ENCODE data around the gene DOHH.
A peak's percentile ranks its signal among the peaks of the same experiment; 100 is the strongest.

Gene DOHH

GRCh38 chr19:3476830-3477229 lies 23.6 kb downstream of the DOHH start:
- no peak overlapping the region for H3K27ac Mint-ChIP-seq
- no peak overlapping the region for H3K4me3 Mint-ChIP-seq
- ATAC-seq (ENCODE audit: low read depth) (no peak), DNase-seq (ENCODE audit: low spot score in 2 of 2) (no peak)
- H3K27me3 Mint-ChIP-seq, result peaks cover 18% of the 10 kb centered on the region
- peaks cover 3% of the 10 kb centered on the region for H3K36me3 Mint-ChIP-seq
- peaks cover 2% of the 10 kb centered on the region for H3K9me3 Mint-ChIP-seq
- peaks cover 19% of the 10 kb centered on the region for H3K4me1 Mint-ChIP-seq

DNA sequence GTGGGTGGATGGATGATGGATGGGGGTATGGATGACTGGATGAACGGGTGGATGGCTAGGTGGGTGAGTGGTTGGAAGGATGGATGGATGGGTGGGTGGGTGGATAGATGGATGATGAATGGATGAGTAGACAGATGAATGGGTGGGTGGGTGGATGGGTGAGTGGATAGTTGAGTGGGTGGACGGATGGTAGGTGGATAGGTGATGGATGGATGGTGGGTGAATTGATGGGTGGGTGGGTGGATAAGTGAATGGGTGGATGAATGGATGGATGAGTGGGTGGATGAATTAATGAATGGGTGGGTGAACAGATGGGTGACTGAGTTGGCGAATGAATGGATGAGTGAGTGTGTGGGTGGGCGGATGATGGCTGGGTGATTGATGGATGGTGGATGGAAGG lies 25.0 kb downstream of the DOHH start:
- Mint-ChIP-seq H3K27ac (no peak overlapping the region), H3K4me1 (peaks cover 19% of the 10 kb centered on the region), H3K9me3 (peaks cover 2% of the 10 kb centered on the region), H3K27me3 (peaks cover 21% of the 10 kb centered on the region), H3K4me3 (no peak overlapping the region), H3K36me3 (peaks cover 3% of the 10 kb centered on the region)
- DNase-seq (ENCODE audit: low spot score in 2 of 2) (no peak), ATAC-seq (ENCODE audit: low read depth) (no peak)

DNA sequence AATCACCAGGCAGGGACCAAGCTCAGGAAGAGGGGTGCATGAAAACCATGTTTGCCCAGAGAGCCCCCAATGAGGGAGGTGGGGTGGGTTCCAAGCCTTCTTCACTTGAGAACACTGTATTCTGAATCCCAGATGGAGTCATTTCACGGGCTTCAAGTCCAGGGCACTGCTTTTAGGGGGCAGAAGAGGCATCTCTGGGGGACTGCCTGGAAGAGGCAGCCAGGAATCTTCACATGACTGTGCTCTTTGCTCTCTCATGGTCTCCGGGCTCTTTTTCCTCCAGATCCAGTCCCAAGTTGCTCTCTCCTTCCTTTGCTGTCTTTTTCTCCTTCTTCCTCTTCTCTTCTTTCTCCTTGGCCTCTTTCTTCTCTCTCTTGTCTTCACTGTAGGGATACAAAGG lies 25.9 kb downstream of the DOHH start:
- no peak overlapping the region for H3K27ac Mint-ChIP-seq
- peaks cover 17% of the 10 kb centered on the region for H3K27me3 Mint-ChIP-seq
- peaks cover 2% of the 10 kb centered on the region for H3K9me3 Mint-ChIP-seq
- DNase-seq (ENCODE audit: low spot score in 2 of 2) (no peak), ATAC-seq (ENCODE audit: low read depth) (no peak)
- peaks cover 3% of the 10 kb centered on the region for H3K36me3 Mint-ChIP-seq
- no peak overlapping the region for H3K4me3 Mint-ChIP-seq
- H3K4me1 Mint-ChIP-seq, result peaks cover 16% of the 10 kb centered on the region

DNA sequence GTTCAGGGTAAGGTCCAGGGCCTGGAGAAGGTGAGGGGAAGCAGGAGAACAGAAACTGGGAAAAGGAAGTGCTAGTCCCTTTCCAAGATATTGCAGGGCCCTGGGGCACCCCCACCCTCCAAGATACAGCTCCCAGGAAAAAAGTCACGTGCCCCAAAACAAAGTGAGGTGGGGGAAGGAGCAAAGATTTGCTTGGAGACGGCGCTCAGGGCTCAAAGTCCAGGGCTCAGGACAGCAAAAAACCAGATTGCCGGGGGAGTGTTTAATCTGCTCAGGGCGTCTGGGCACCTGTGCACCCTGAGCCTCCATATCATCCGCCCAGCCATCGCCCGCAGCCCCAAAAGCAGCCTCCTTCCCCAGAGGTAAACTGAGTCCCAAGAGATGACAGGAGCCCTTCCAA lies 26.5 kb downstream of the DOHH start:
- Mint-ChIP-seq H3K27ac (no peak overlapping the region), H3K4me3 (no peak overlapping the region), H3K9me3 (no peaks in the 10 kb centered on the region), H3K27me3 (peaks cover 14% of the 10 kb centered on the region), H3K36me3 (no peaks in the 10 kb centered on the region), H3K4me1 (peaks cover 10% of the 10 kb centered on the region)
- no peak for ATAC-seq (ENCODE audit: low read depth)
- no peak for DNase-seq (ENCODE audit: low spot score in 2 of 2)

DNA sequence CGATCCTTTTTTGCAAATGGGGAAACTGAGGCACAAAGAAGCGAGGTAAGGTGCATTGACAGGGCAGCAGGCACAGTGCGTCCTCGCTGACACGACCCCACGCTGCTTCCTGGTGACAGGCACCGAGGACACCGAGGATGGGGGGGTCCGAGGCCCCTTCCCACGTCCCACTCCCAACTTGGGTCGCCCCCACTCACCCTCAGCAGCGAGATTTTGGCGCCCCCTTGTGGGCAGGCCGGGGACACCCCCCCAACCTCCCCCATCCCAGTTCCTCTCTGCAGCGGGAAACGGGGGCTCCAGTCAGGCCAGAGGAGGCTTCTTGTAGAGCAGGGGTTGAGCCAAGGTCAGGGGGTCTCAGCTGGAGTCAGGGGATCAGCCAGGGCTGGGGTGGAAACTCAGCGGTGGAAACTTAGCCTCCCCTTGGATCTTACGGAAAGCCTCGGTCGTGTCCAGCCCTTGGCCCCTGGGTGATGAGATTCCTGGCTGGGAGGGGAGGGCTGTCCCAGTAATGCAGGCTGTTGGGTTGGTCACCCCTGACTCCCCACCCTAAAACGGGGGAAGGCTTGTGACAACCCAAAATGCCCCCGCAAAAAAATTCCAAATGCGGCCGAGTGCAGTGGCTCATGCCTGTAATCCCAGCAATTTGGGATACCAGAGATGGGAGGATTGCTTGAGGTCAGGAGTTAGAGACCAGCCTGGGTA lies 28.4 kb downstream of the DOHH start:
- H3K27me3 Mint-ChIP-seq, result peaks cover 6% of the 10 kb centered on the region
- H3K27ac Mint-ChIP-seq, result no peak overlapping the region
- peaks cover 4% of the 10 kb centered on the region for H3K9me3 Mint-ChIP-seq
- DNase-seq (ENCODE audit: low spot score in 2 of 2) (peak; percentile 22 to 46), ATAC-seq (ENCODE audit: low read depth) (peak; percentile 41)
- peaks cover 4% of the 10 kb centered on the region for H3K36me3 Mint-ChIP-seq
- H3K4me3 Mint-ChIP-seq, result no peak overlapping the region
- H3K4me1 Mint-ChIP-seq, result no peaks in the 10 kb centered on the region

- H3K9me3 Mint-ChIP-seq, result peaks cover 4% of the 10 kb centered on the region
- peaks cover 4% of the 10 kb centered on the region for H3K36me3 Mint-ChIP-seq
- no peak overlapping the region for H3K27ac Mint-ChIP-seq
- H3K4me1 Mint-ChIP-seq, result no peaks in the 10 kb centered on the region
- ATAC-seq (ENCODE audit: low read depth), result no peak
- peaks cover 6% of the 10 kb centered on the region for H3K27me3 Mint-ChIP-seq
- no peak for DNase-seq (ENCODE audit: low spot score in 2 of 2)
- no peak overlapping the region for H3K4me3 Mint-ChIP-seq
Measured at GRCh38 chr19:3470500-3471128, 29.9 kb downstream of the DOHH start.

DNA sequence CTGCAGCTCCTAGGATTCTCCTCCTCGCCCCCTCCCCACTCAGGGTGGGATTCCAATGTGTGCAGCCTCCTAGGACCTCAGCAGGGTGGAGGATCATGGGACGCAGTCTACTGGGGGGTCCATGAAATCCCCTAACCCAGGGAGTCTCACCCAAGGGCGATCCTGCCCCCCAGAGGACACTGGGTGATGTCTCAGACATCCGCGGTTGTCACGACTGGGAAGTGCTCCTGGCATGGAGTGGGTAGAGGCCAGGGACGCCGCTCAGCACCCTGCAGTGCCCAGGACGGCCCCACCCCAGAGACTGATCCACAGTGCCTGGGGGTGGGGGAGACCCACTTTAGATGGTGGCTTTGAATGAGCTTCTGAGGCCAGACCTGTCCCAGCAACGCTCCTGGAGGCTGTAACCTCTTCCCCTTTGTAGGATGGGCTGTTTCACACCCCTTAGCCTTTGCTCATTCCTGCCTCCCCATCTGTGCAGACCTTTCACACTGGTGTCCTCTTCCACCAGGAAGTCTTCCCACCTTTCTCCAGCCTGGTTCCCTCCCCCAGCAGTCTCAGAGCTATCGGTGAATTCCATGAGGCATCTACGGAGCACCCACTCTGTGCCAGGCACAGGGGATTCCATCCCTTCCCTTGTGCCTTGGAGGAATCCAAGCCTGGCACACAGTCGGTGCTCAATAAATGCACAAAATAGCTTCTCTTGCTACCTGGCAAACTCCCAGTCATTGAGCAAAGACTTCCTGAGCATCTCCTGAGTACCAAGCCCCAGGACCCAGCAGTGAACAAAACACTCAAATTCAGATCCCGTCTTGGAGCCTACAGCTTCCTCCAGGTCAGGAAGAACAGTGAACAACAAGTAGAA lies 30.6 kb downstream of the DOHH start:
- H3K4me1 Mint-ChIP-seq, result no peaks in the 10 kb centered on the region
- no peak overlapping the region for H3K4me3 Mint-ChIP-seq
- H3K27ac Mint-ChIP-seq, result no peak overlapping the region
- ATAC-seq (ENCODE audit: low read depth) (no peak), DNase-seq (ENCODE audit: low spot score in 2 of 2) (no peak)
- H3K27me3 Mint-ChIP-seq, result peaks cover 6% of the 10 kb centered on the region
- H3K36me3 Mint-ChIP-seq, result peaks cover 5% of the 10 kb centered on the region
- H3K9me3 Mint-ChIP-seq, result peaks cover 4% of the 10 kb centered on the region

GRCh38 chr19:3468211-3468610 lies 32.3 kb downstream of the DOHH start:
- DNase-seq (ENCODE audit: low spot score in 2 of 2) (no peak), ATAC-seq (ENCODE audit: low read depth) (no peak)
- peaks cover 4% of the 10 kb centered on the region for H3K27me3 Mint-ChIP-seq
- peaks cover 5% of the 10 kb centered on the region for H3K36me3 Mint-ChIP-seq
- peaks cover 4% of the 10 kb centered on the region for H3K9me3 Mint-ChIP-seq
- H3K4me3 Mint-ChIP-seq, result no peak overlapping the region
- no peaks in the 10 kb centered on the region for H3K4me1 Mint-ChIP-seq
- no peak overlapping the region for H3K27ac Mint-ChIP-seq

- H3K27ac Mint-ChIP-seq, result no peak overlapping the region
Measured at GRCh38 chr19:3467437-3468198, 32.9 kb downstream of the DOHH start.

GRCh38 chr19:3466635-3467034 lies 33.8 kb downstream of the DOHH start:
- peaks cover 4% of the 10 kb centered on the region for H3K9me3 Mint-ChIP-seq
- peaks cover 4% of the 10 kb centered on the region for H3K27me3 Mint-ChIP-seq
- ATAC-seq (ENCODE audit: low read depth) (no peak), DNase-seq (ENCODE audit: low spot score in 2 of 2) (no peak)
- H3K27ac Mint-ChIP-seq, result no peak overlapping the region
- no peak overlapping the region for H3K4me3 Mint-ChIP-seq
- peaks cover 8% of the 10 kb centered on the region for H3K36me3 Mint-ChIP-seq
- no peaks in the 10 kb centered on the region for H3K4me1 Mint-ChIP-seq

More at GRCh38 chr19:3467437-3468198, 32.9 kb downstream of the DOHH start:
- Mint-ChIP-seq H3K36me3 (peaks cover 8% of the 10 kb centered on the region), H3K27me3 (peaks cover 4% of the 10 kb centered on the region), H3K4me3 (no peak overlapping the region), H3K4me1 (no peaks in the 10 kb centered on the region), H3K9me3 (peaks cover 4% of the 10 kb centered on the region)
- ATAC-seq (ENCODE audit: low read depth), result no peak
- DNase-seq (ENCODE audit: low spot score in 2 of 2), result no peak

DNA sequence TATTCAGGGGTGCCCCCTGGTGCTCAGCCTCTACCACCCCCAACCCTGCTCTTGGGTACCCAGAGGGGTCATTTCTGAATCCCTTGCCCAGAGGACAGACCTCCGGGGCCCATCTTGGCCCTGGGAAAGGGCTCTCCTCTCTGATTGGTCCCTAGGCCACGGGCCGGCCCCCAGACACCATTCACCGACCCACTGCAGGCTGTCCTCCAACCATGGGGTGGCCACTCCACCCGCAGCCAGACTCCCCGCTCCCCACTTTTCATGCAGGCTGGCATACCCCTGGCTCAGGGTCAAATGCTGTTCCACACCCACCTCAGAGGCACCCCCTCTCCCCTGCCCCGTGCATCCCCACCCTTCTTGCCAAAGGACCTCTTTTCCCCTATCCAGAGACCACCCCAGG lies 34.9 kb downstream of the DOHH start:
- Mint-ChIP-seq H3K27ac (no peak overlapping the region), H3K4me1 (no peaks in the 10 kb centered on the region), H3K9me3 (peaks cover 4% of the 10 kb centered on the region), H3K27me3 (peaks cover 2% of the 10 kb centered on the region), H3K36me3 (peaks cover 8% of the 10 kb centered on the region), H3K4me3 (no peak overlapping the region)
- DNase-seq (ENCODE audit: low spot score in 2 of 2) (no peak), ATAC-seq (ENCODE audit: low read depth) (no peak)

DNA sequence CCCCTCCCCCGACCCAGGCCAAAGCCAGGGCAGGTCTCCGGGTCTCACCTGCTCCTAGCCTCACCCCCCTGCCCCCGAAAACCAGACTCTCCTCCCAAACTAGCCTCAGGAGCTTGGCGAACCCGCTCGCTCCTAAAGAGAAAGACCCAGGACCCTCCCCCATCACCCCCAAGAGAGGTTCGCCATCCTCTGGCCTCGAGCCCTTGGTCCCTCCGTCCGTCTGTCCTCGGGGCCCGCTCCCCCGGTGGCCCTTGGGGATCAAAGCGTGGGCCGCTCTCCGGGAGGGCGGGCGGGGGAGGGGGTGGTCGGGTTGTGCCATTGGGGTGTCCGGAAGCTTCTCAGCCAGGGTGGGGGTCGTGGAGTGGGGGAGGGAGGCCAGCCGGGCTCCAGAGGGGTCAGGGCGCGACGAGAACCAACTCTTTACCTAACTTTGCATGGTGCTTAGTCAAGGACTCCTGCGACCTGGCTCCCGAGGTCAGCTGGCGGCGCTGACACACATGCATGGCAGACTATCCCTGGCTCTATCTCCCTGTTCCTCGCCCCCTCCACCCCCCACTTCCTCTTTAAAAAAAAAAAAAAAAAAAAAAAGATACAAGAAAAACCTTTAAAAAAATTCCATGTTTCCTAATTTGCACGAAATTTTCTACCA lies 35.8 kb downstream of the DOHH start:
- no peak for DNase-seq (ENCODE audit: low spot score in 2 of 2)
- Mint-ChIP-seq H3K9me3 (peaks cover 4% of the 10 kb centered on the region), H3K27ac (no peak overlapping the region), H3K4me3 (no peak overlapping the region), H3K36me3 (peaks cover 8% of the 10 kb centered on the region), H3K4me1 (no peaks in the 10 kb centered on the region), H3K27me3 (peaks cover 1% of the 10 kb centered on the region)
- ATAC-seq (ENCODE audit: low read depth), result no peak
